Choroid plexus epithelial cell (primary cell): ENCODE results near the gene GSTM2.
"Not testable (repeated sequence)": the region's sequence is repeated elsewhere in the genome, so short reads cannot be mapped to it uniquely, and the experiment has no call there.

ENCODE experiments used
- DNase-seq: peaks from one replicate; pipeline ENCODE4 v3.0.0-alpha.2; 2010; ENCODE audit warnings: low read depth
- H3K4me3 ChIP-seq: 2 replicates; pipeline ENCODE4 v1.5.1; 2011; ENCODE audit warnings: low read depth, mild to moderate bottlenecking, control low read depth, low read length, moderate library complexity
- CTCF ChIP-seq: conservative IDR thresholded peaks from 2 replicates; pipeline ENCODE4 v1.5.1; 2011; ENCODE audit warnings: low read depth, mild to moderate bottlenecking, control low read depth, inconsistent platforms, low read length, moderate library complexity

The GSTM2 gene

GRCh38 chr1:109697066-109697465, 29.2 kb downstream of the GSTM2 start:
- DNase-seq, result no peak
- TF ChIP-seq CTCF, result no peak
- no peak overlapping the region for H3K4me3 ChIP-seq

- DNase-seq, H3K4me3 ChIP-seq: not testable (repeated sequence)
These were observed 30.0 kb downstream of the GSTM2 start for GRCh38 chr1:109697861-109698260.

- H3K4me3 ChIP-seq, DNase-seq: not testable (repeated sequence)
These were observed 35.1 kb downstream of the GSTM2 start for GRCh38 chr1:109702940-109703339.

GRCh38 chr1:109704173-109704572, 36.3 kb downstream of the GSTM2 start:
- peak; percentile 17 for TF ChIP-seq CTCF
- no peak overlapping the region for H3K4me3 ChIP-seq
- no peak for DNase-seq

- DNase-seq, result no peak
- no peak overlapping the region for H3K4me3 ChIP-seq
- TF ChIP-seq CTCF, result no peak
These were observed 37.6 kb downstream of the GSTM2 start for GRCh38 chr1:109705411-109705810.

GRCh38 chr1:109708949-109709348, 41.1 kb downstream of the GSTM2 start:
- not testable (repeated sequence) for DNase-seq, H3K4me3 ChIP-seq

- not testable (repeated sequence) for H3K4me3 ChIP-seq, DNase-seq
These were observed 42.0 kb downstream of the GSTM2 start for GRCh38 chr1:109709822-109710221.

- H3K4me3 ChIP-seq, result peak within 1 kb of the TSS; percentile 45
- DNase-seq, result not testable (repeated sequence)
These were observed 43.9 kb downstream of the GSTM2 start, which contains the start of gene GSTM5 for GRCh38 chr1:109711593-109712320. GSTM5 (plus strand) TSS chr1:109712251; CDS start chr1:109712313, 62 bp downstream.

GRCh38 chr1:109712321-109712864, 44.5 kb downstream of the GSTM2 start:
- H3K4me3 ChIP-seq, result peak overlapping the region; percentile 45
- no peak for DNase-seq
- TF ChIP-seq CTCF, result no peak

- no peak for DNase-seq
- no peak overlapping the region for H3K4me3 ChIP-seq
- no peak for TF ChIP-seq CTCF
These were observed 45.8 kb downstream of the GSTM2 start for GRCh38 chr1:109713636-109714035.
